GM04504 (cell line): Measurements from ENCODE around the gene SPCS2.
"Not testable (repeated sequence)": the region's sequence is repeated elsewhere in the genome, so short reads cannot be mapped to it uniquely, and the experiment has no call there.

Source experiments
- DNase-seq: peaks from one replicate; pipeline ENCODE4 v3.0.0-alpha.2; 2012; ENCODE audit warnings: low read depth

The SPCS2 gene

GRCh38 chr11:75002516-75002915, 53.5 kb downstream of the SPCS2 start:
- DNase-seq = no peak

GRCh38 chr11:75004215-75004614, 55.1 kb downstream of the SPCS2 start:
- DNase-seq = no peak

GRCh38 chr11:75011357-75011756, 62.3 kb downstream of the SPCS2 start:
- DNase-seq = no peak

GRCh38 chr11:75011872-75012271, 62.8 kb downstream of the SPCS2 start:
- no peak for DNase-seq

- no peak for DNase-seq
These were observed 64.0 kb downstream of the SPCS2 start for GRCh38 chr11:75013051-75013450.

- peak; percentile 54 for DNase-seq
These were observed 65.1 kb downstream of the SPCS2 start for GRCh38 chr11:75014129-75014528.

GRCh38 chr11:75019200-75019599, 70.1 kb downstream of the SPCS2 start:
- DNase-seq = not testable (repeated sequence)

GRCh38 chr11:75020328-75020727, 71.3 kb downstream of the SPCS2 start:
- DNase-seq = not testable (repeated sequence)

GRCh38 chr11:75022296-75022695, 73.2 kb downstream of the SPCS2 start:
- DNase-seq = no peak

- DNase-seq = peak; percentile 65
These were observed 73.8 kb downstream of the SPCS2 start for GRCh38 chr11:75022759-75023396.

- no peak for DNase-seq
These were observed 74.5 kb downstream of the SPCS2 start for GRCh38 chr11:75023446-75024067.

GRCh38 chr11:75024068-75024449, 75.0 kb downstream of the SPCS2 start:
- DNase-seq = no peak

GRCh38 chr11:75024764-75025211, 75.7 kb downstream of the SPCS2 start:
- no peak for DNase-seq

GRCh38 chr11:75025561-75025960, 76.5 kb downstream of the SPCS2 start:
- DNase-seq = no peak

GRCh38 chr11:75028321-75028720, 79.3 kb downstream of the SPCS2 start:
- DNase-seq = no peak
